ENCODE measurements around the gene MPPED2. TPM values are rescaled to one million over a fixed set of nuclear protein-coding genes. Genes with fewer than 3 reads are reported as not detected.
A peak's percentile ranks its signal among the peaks of the same experiment; 100 is the strongest.

MPPED2 gene
- total and polyA plus RNA-seq, 12 donors = 2.2 to 15.1 (median 10.4) TPM

DNA sequence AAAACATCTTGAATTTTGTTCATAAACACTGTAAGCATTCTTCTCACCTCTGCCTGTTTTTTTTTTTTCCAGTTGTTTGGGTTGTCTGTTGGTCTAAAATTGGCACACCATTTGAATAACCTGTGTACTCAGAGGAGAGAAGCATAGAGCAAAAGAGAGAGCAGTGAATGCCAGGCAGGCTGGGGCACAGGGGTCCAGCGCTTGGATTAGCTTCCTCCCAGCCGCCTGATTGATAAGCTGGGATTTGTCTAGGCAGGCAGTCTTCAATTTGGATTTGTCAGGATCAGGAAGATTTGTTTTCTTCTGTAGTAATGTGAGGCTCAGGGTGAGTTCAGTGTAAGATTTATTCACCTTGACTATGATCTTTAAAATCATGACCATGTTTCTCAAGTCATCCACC is 204.3 kb downstream of the MPPED2 start:
- intact Hi-C loops (cut with DNase I) = no loop called here
- no peak for TF ChIP-seq CTCF (IDR thresholded peaks at IDR 0.05)
- Histone ChIP-seq H3K36me3 (no peaks in the 10 kb centered on the region), H3K9me3 (no peaks in the 10 kb centered on the region), H3K4me1 (no peaks in the 10 kb centered on the region), H3K27ac (no peak overlapping the region), H3K27me3 (no peaks in the 10 kb centered on the region), H3K4me3 (no peak overlapping the region)
- no peak for DNase-seq
- 84% methylated on average over 2 of the region's 2 CpGs for WGBS, 2 donors
- peak in 1 of 8 donors; percentile 31 for ATAC-seq

DNA sequence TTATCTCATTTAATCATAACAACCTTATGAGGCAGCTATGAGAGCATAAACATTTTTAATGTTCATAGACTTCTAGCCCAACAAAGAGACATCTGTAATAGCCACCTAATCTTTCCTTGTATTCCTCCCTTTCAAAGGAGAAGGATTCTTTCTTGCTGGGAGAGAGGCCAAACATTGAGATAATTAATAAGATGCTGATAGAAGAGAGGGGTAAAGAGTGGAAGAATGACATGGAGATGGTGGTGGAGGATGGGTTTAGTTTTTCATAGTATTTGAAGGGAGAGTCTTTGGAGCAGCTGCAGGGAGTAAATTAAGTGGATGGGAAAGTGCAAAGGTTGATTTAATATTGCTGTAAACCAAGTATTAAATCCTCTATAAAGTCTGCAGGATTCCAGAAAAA is 205.3 kb downstream of the MPPED2 start:
- TF ChIP-seq CTCF (IDR thresholded peaks at IDR 0.05) = no peak
- Histone ChIP-seq H3K4me1 (no peaks in the 10 kb centered on the region), H3K27ac (no peak overlapping the region), H3K9me3 (no peaks in the 10 kb centered on the region), H3K36me3 (no peaks in the 10 kb centered on the region), H3K4me3 (no peak overlapping the region), H3K27me3 (no peaks in the 10 kb centered on the region)
- intact Hi-C loops (cut with DNase I) = no loop called here
- ATAC-seq (no peak), DNase-seq (no peak)

DNA sequence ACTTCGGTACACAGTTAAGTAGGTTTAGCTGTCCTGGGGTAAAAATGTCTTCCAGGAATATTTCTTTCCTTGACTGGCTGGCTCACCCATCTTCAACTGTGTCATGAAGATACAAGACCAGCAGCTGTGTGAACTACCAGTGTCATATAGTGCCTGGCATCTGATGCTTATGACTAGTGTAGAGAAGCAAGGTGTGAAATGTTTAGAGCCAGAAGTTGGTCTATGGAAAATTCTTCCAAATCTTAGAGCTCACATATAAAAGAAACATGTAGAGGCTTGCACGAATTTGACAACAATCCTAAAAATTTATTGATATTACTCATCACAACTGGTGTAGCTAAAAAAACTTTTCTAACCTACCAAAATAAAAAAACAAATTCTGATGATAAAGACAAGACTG is 208.8 kb downstream of the MPPED2 start:
- Histone ChIP-seq H3K9me3 (no peaks in the 10 kb centered on the region), H3K4me1 (no peaks in the 10 kb centered on the region), H3K27ac (no peak overlapping the region), H3K36me3 (no peaks in the 10 kb centered on the region), H3K4me3 (no peak overlapping the region), H3K27me3 (no peaks in the 10 kb centered on the region)
- ATAC-seq (no peak), DNase-seq (no peak)
- intact Hi-C loops (cut with DNase I) = no loop called here
- no peak for TF ChIP-seq CTCF (IDR thresholded peaks at IDR 0.05)
- WGBS, 2 donors = 93 to 94% methylated on average over 2 of the region's 2 CpGs

- 95 to 98% methylated on average over 1 of the region's 1 CpG for WGBS, 2 donors
- no peak overlapping the region for H3K27ac ChIP-seq
- H3K4me3 ChIP-seq = no peak overlapping the region
- H3K36me3 ChIP-seq = no peaks in the 10 kb centered on the region
- ATAC-seq = no peak
- H3K9me3 ChIP-seq = no peaks in the 10 kb centered on the region
- no peak for TF ChIP-seq CTCF (IDR thresholded peaks at IDR 0.05)
- H3K4me1 ChIP-seq = peaks cover 0 to under 1% (median 0%) of the 10 kb centered on the region in 9 donors
- DNase-seq = no peak
- intact Hi-C loops (cut with DNase I) = no loop called here
- no peaks in the 10 kb centered on the region for H3K27me3 ChIP-seq
These were observed 216.0 kb downstream of the MPPED2 start for GRCh38 chr11:30370164-30370563.

DNA sequence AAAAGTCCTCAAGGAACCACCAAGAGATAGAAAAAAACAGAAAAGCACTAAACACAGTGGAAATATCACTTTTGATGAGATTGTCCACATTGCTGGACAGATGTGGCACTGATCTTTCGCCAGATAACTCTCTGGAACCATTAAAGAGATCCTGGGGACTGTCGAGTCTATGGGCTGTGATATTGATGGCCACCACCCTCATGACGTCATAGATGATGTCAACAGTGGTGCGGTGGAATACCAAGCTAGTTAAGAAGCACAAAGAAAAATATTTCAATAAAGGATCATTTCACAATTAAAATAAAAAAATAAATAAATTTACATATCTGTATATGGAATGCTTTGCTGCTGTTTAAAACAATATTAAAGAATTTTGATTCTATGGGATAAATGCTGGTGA is 217.8 kb downstream of the MPPED2 start:
- no peaks in the 10 kb centered on the region for H3K36me3 ChIP-seq
- ATAC-seq (no peak), DNase-seq (no peak)
- H3K27me3 ChIP-seq = no peaks in the 10 kb centered on the region
- intact Hi-C loops (cut with DNase I) = no loop called here
- peaks cover 0 to 11% (median 4%) of the 10 kb centered on the region in 9 donors for H3K4me1 ChIP-seq
- WGBS, 2 donors = 94 to 98% methylated on average over 4 of the region's 4 CpGs
- H3K27ac ChIP-seq = no peak overlapping the region
- H3K9me3 ChIP-seq = no peaks in the 10 kb centered on the region
- TF ChIP-seq CTCF (IDR thresholded peaks at IDR 0.05) = no peak
- H3K4me3 ChIP-seq = no peak overlapping the region

All from heart right ventricle (tissue), 16 donors.